H1 (cell line): ENCODE results near the gene TCERG1L. TPM values are rescaled to one million over a fixed set of nuclear protein-coding genes. Genes with fewer than 3 reads are reported as not detected.

Experiments
- CTCF ChIA-PET: fragments of 300-600 bp; sonication (Branson Sonifier 250); formaldehyde crosslinking; loops from one replicate; lab custom pipeline; 2021; ENCODE audit not compliant: partially characterized antibody; lab: Charles Lee
- POLR2A ChIA-PET: fragments of 300-600 bp; sonication (Branson Sonifier 250); formaldehyde crosslinking; loops from one replicate; lab custom pipeline; 2021; ENCODE audit warnings: inconsistent platforms; ENCODE audit not compliant: partially characterized antibody; lab: Charles Lee
- DNase-seq, 2 experiments: peaks; one replicate each; pipeline versions ENCODE4 v3.0.0 to v3.0.0-alpha.2; 2010 to 2022; ENCODE audit warnings: low spot score in 2 of 2, low read depth in 1 of 2, mixed read lengths in 1 of 2
- FAIRE-seq: peaks from 2 replicates; lab custom pipeline; 2011; peaks lifted over from hg19 to GRCh38; lab: Jason Lieb, UNC
- H2AFZ ChIP-seq: 2 replicates; pipeline ENCODE4 v1.8.1; 2012; ENCODE audit warnings: low read length, inconsistent platforms
- H2AK5ac ChIP-seq: 2 replicates; pipeline ENCODE4 v1.6.1; 2013; ENCODE audit warnings: low read depth, low read length
- H2BK120ac ChIP-seq: replicated peaks from 2 replicates; pipeline ENCODE3; 2013; ENCODE audit warnings: low read depth, low read length, inconsistent platforms
- H2BK12ac ChIP-seq: 2 replicates; pipeline ENCODE4 v1.6.1; 2013; ENCODE audit warnings: low read depth, low read length
- H2BK15ac ChIP-seq: 2 replicates; pipeline ENCODE4 v1.6.1; 2013; ENCODE audit warnings: low read length
- H2BK20ac ChIP-seq: 2 replicates; pipeline ENCODE4 v1.6.1; 2013; ENCODE audit warnings: low read length
- H2BK5ac ChIP-seq: 2 replicates; pipeline ENCODE4 v1.6.1; 2013; ENCODE audit warnings: low read depth, low read length
- H3K14ac ChIP-seq: 2 replicates; pipeline ENCODE4 v1.6.1; 2013; ENCODE audit warnings: inconsistent platforms; ENCODE audit not compliant: insufficient read length
- H3K18ac ChIP-seq: 2 replicates; pipeline ENCODE4 v1.6.1; 2013; ENCODE audit warnings: low read length; ENCODE audit errors: extremely low read depth
- H3K23ac ChIP-seq: 2 replicates; pipeline ENCODE4 v1.6.1; 2013; ENCODE audit warnings: inconsistent platforms; ENCODE audit not compliant: insufficient read length
- H3K23me2 ChIP-seq: 2 replicates; pipeline ENCODE4 v1.6.1; 2013; ENCODE audit warnings: low read depth, low read length
- H3K27ac ChIP-seq: 2 replicates; pipeline ENCODE4 v1.6.1; 2011; ENCODE audit warnings: low read depth, low read length, inconsistent platforms
- H3K27me3 ChIP-seq, 4 experiments: replicated peaks in 1 of 4; 1 replicate in 1 of 4; 2 replicates in 3 of 4; pipeline versions ENCODE4 v1.6.1 to v1.8.1; 2011 to 2013; ENCODE audit warnings: low read length in 3 of 4, mild to moderate bottlenecking in 3 of 4, inconsistent platforms in 2 of 4, mixed read lengths in 2 of 4, moderate library complexity in 1 of 4; ENCODE audit not compliant: control insufficient read depth in 3 of 4, insufficient read depth in 3 of 4; ENCODE audit errors: extremely low read depth in 1 of 4
- H3K36me3 ChIP-seq, 4 experiments: 2 replicates each; pipeline versions ENCODE4 v1.6.1 to v1.8.1; 2011 to 2013; ENCODE audit warnings: mild to moderate bottlenecking in 4 of 4, low read length in 3 of 4, moderate library complexity in 2 of 4, control low read depth in 1 of 4, inconsistent platforms in 1 of 4; ENCODE audit not compliant: insufficient read depth in 4 of 4, control insufficient read depth in 2 of 4
- H3K4ac ChIP-seq: replicated peaks from 2 replicates; pipeline ENCODE3; 2013; ENCODE audit warnings: low read length, low read depth, mixed read lengths, inconsistent platforms; ENCODE audit not compliant: insufficient read length
- H3K4me1 ChIP-seq, 4 experiments: replicated peaks in 1 of 4; 1 replicate in 1 of 4; 2 replicates in 3 of 4; pipeline versions ENCODE4 v1.6.1 to v1.8.1; 2011 to 2013; ENCODE audit warnings: low read length in 3 of 4, inconsistent platforms in 2 of 4, mixed read lengths in 1 of 4; ENCODE audit not compliant: insufficient read depth in 4 of 4, control insufficient read depth in 3 of 4
- H3K4me2 ChIP-seq, 2 experiments: 2 replicates each; pipeline versions ENCODE4 v1.6.1 to v1.8.1; 2011 to 2013; ENCODE audit warnings: low read depth in 2 of 2, low read length in 2 of 2, control low read depth in 1 of 2, inconsistent platforms in 1 of 2, mild to moderate bottlenecking in 1 of 2; ENCODE audit not compliant: insufficient read depth in 1 of 2
- H3K4me3 ChIP-seq, 4 experiments: fragments of 200-600, 300-600 bp in 1 of 4; sonication (generic), shearing (Covaris generic), sonication (Bioruptor Twin) in 1 of 4; 2 replicates each; pipeline versions ENCODE4 v1.5.1 to v1.8.1; 2011 to 2016; ENCODE audit warnings: low read length in 4 of 4, low read depth in 3 of 4, control low read depth in 2 of 4, inconsistent platforms in 2 of 4, mild to moderate bottlenecking in 2 of 4, mixed read lengths in 1 of 4, moderate library complexity in 1 of 4; ENCODE audit not compliant: insufficient read depth in 2 of 4; ENCODE audit errors: extremely low read depth in 1 of 4
- H3K56ac ChIP-seq: replicated peaks from 2 replicates; pipeline ENCODE3; 2013; ENCODE audit warnings: low read depth, mild to moderate bottlenecking, mixed read lengths, low read length, inconsistent platforms; ENCODE audit not compliant: insufficient read length
- H3K79me1 ChIP-seq: 2 replicates; pipeline ENCODE4 v1.6.1; 2013; ENCODE audit warnings: low read depth, low read length, control low read depth
- H3K79me2 ChIP-seq, 2 experiments: 2 replicates each; pipeline versions ENCODE4 v1.6.1 to v1.8.1; 2012 to 2013; ENCODE audit warnings: low read length in 2 of 2, mild to moderate bottlenecking in 2 of 2, inconsistent platforms in 1 of 2; ENCODE audit not compliant: insufficient read depth in 2 of 2, control insufficient read depth in 1 of 2
- H3K9ac ChIP-seq, 4 experiments: replicated peaks in 1 of 4; 1 replicate in 1 of 4; 2 replicates in 3 of 4; pipeline versions ENCODE4 v1.6.1 to v1.8.1; 2011 to 2013; ENCODE audit warnings: low read depth in 3 of 4, low read length in 3 of 4, control low read depth in 2 of 4, mild to moderate bottlenecking in 2 of 4, moderate library complexity in 2 of 4, inconsistent platforms in 1 of 4; ENCODE audit errors: extremely low read depth in 1 of 4
- H3K9me3 ChIP-seq, 2 experiments: 2 replicates each; pipeline versions ENCODE4 v1.6.1 to v1.8.1; 2012 to 2013; ENCODE audit warnings: mild to moderate bottlenecking in 2 of 2, moderate library complexity in 2 of 2, control low read depth in 1 of 2, inconsistent platforms in 1 of 2, low read depth in 1 of 2, low read length in 1 of 2, mixed read lengths in 1 of 2; ENCODE audit not compliant: insufficient read depth in 2 of 2
- H4K20me1 ChIP-seq, 2 experiments: replicated peaks in 1 of 2; 2 replicates each; pipeline versions ENCODE3 to v1.8.1; 2011 to 2013; ENCODE audit warnings: inconsistent platforms in 2 of 2, low read length in 2 of 2, mild to moderate bottlenecking in 1 of 2; ENCODE audit not compliant: insufficient read depth in 2 of 2, control insufficient read depth in 1 of 2
- H4K5ac ChIP-seq: 2 replicates; pipeline ENCODE4 v1.6.1; 2013; ENCODE audit warnings: low read length, low read depth, mixed read lengths, inconsistent platforms; ENCODE audit not compliant: insufficient read length
- H4K8ac ChIP-seq: 2 replicates; pipeline ENCODE4 v1.8.0; 2013; ENCODE audit warnings: mild to moderate bottlenecking, moderate library complexity, low read length, inconsistent platforms; ENCODE audit not compliant: insufficient read depth; ENCODE audit errors: extremely low read depth
- H4K91ac ChIP-seq: replicated peaks from 2 replicates; pipeline ENCODE3; 2013; ENCODE audit warnings: low read length, mixed read lengths, inconsistent platforms; ENCODE audit not compliant: insufficient read length
- ATF3 ChIP-seq: IDR thresholded peaks from 2 replicates; pipeline ENCODE4 v1.6.1; 2011; ENCODE audit warnings: low read depth, mild to moderate bottlenecking, low read length; ENCODE audit not compliant: insufficient read depth
- BRCA1 ChIP-seq: IDR thresholded peaks from 2 replicates; pipeline ENCODE4 v1.6.1; 2012; ENCODE audit warnings: low read depth, low read length, improper control_type of control experiment
- CBX5 ChIP-seq: fragments of 300-800, 300-1000 bp; sonication (generic); IDR thresholded peaks from 2 replicates; pipeline ENCODE4 v1.7.1; 2016; ENCODE audit warnings: antibody characterized with exemption, low read length, low read depth
- GTF2F1 ChIP-seq: IDR thresholded peaks from 2 replicates; pipeline ENCODE4 v1.6.1; 2012; ENCODE audit warnings: low read depth, low read length, improper control_type of control experiment, borderline replicate concordance
- RFX5 ChIP-seq: IDR thresholded peaks from 2 replicates; pipeline ENCODE4 v1.6.1; 2011; ENCODE audit warnings: low read depth, low read length, improper control_type of control experiment, borderline replicate concordance
- SIN3A ChIP-seq, 2 experiments: IDR thresholded peaks in 1 of 2; conservative IDR thresholded peaks in 1 of 2; 2 replicates each; pipeline ENCODE4 v1.6.1; 2011 to 2012; ENCODE audit warnings: low read length in 2 of 2, improper control_type of control experiment in 1 of 2, low read depth in 1 of 2, mild to moderate bottlenecking in 1 of 2
- SIRT6 ChIP-seq: IDR thresholded peaks from one replicate; pipeline ENCODE4 v1.7.1; 2012; ENCODE audit warnings: low read length, inconsistent platforms
- WGBS, 2 experiments: shearing (Covaris generic) in 1 of 2; methylation state at CpG; one replicate each; pipeline versions ENCODE4 v1.1.6 to v1.1.7; 2013 to 2015; ENCODE audit warnings: low lambda C conversion rate in 2 of 2, mixed read lengths in 2 of 2, inconsistent platforms in 1 of 2, low coverage in 1 of 2, missing lambda C conversion rate in 1 of 2; ENCODE audit not compliant: insufficient replicate concordance in 2 of 2, insufficient coverage in 1 of 2, insufficient read length in 1 of 2; ENCODE audit errors: extremely low coverage in 1 of 2, missing lambda C conversion rate in 1 of 2; 5-methylcytosine and 5-hydroxymethylcytosine counted together
- polyA plus RNA-seq, 7 experiments: library from polyadenylated mRNA; depleted of rRNA in 3 of 7; stranded (reverse) in 5 of 7; unstranded in 2 of 7; fragments of >200 nt in 5 of 7; fragments of 200-250 nt in 2 of 7; gene quantifications; 1 replicate in 5 of 7; 2 replicates in 1 of 7; 4 replicates in 1 of 7; pipeline versions ENCODE4 v1.2.1 to v1.2.3, GENCODE V29; 2011 to 2013; ENCODE audit warnings: missing spikeins in 2 of 7, mixed read lengths in 2 of 7
- total RNA-seq: library from RNA; stranded (reverse); fragmentation: NEBNext Ultra II Directional; extraction: Animal tissue kit (Norgen Biotek cat#: 25700); gene quantifications from 2 replicates; pipeline ENCODE4 v1.2.1, GENCODE V29; 2021

TCERG1L gene
- total and polyA plus RNA-seq, 2 of the 8 experiments (the other 6 are each of a cell fraction or from before 2014, with no cell fraction given) = 3.9 to 6.9 TPM

- WGBS, 2 experiments = 87% methylated on average over 12 of the region's 13 CpGs; no CpG with 5 or more reads in 1 of the 2 experiments
- no peak for DNase-seq
- no peak overlapping the region for H3K14ac ChIP-seq
Observed at GRCh38 chr10:131271195-131271880, 40.2 kb downstream of the TCERG1L start.

More at GRCh38 chr10:131271195-131271880, 40.2 kb downstream of the TCERG1L start:
- FAIRE-seq = no peak
- H3K36me3 ChIP-seq = no peaks in the 10 kb centered on the region
- H3K4me3 ChIP-seq = no peak overlapping the region
- no peak overlapping the region for H2BK120ac ChIP-seq
- H3K79me1 ChIP-seq = no peaks in the 10 kb centered on the region
- H4K8ac ChIP-seq = no peak overlapping the region
- no peak overlapping the region for H3K4ac ChIP-seq
- TF ChIP-seq RFX5 (no peak), CBX5 (no peak), ATF3 (no peak), SIRT6 (no peak), GTF2F1 (no peak), SIN3A (conservative IDR thresholded peaks at IDR 0.05 in 1 of 2, IDR thresholded peaks at IDR 0.05 in 1 of 2; ENCODE audit: low read depth in 1 of 2, low read length in 2 of 2) (no peak), BRCA1 (no peak)
- TF ChIP-seq, all 59 proteins: peak for 0
- no peak overlapping the region for H3K56ac ChIP-seq
- no peaks in the 10 kb centered on the region for H3K23me2 ChIP-seq
- H4K91ac ChIP-seq = no peak overlapping the region
- no peak overlapping the region for H2AFZ ChIP-seq
- no peak overlapping the region for H2AK5ac ChIP-seq
- POLR2A ChIA-PET = no interaction called here
- H4K20me1 ChIP-seq = peaks cover 0 to 1% of the 10 kb centered on the region in 2 experiments
- no peak overlapping the region for H2BK15ac ChIP-seq
- CTCF ChIA-PET = interaction anchor here (0.6 to 2.2 kb wide), 3 partner anchors 38 to 252 kb away, joined by 3 to 5 read pairs (median 3); no protein-coding TSS in a partner anchor
- H3K79me2 ChIP-seq = no peaks in the 10 kb centered on the region
- H3K9me3 ChIP-seq = no peaks in the 10 kb centered on the region
- no peak overlapping the region for H3K23ac ChIP-seq
- no peak overlapping the region for H2BK20ac ChIP-seq
- H3K4me1 ChIP-seq = no peaks in the 10 kb centered on the region; a peak in 1 of 7 replicates
- H3K27me3 ChIP-seq = no peaks in the 10 kb centered on the region
- H3K27ac ChIP-seq = no peak overlapping the region
- no peak overlapping the region for H3K4me2 ChIP-seq
- no peak overlapping the region for H3K18ac ChIP-seq
- H2BK12ac ChIP-seq = no peak overlapping the region
- no peak overlapping the region for H2BK5ac ChIP-seq
- no peak overlapping the region for H4K5ac ChIP-seq
- no peak overlapping the region for H3K9ac ChIP-seq
